ENCODE measurements around the gene OR52N4.
"Not testable (repeated sequence)": the region's sequence is repeated elsewhere in the genome, so short reads cannot be mapped to it uniquely, and the experiment has no call there.

The OR52N4 gene

DNA sequence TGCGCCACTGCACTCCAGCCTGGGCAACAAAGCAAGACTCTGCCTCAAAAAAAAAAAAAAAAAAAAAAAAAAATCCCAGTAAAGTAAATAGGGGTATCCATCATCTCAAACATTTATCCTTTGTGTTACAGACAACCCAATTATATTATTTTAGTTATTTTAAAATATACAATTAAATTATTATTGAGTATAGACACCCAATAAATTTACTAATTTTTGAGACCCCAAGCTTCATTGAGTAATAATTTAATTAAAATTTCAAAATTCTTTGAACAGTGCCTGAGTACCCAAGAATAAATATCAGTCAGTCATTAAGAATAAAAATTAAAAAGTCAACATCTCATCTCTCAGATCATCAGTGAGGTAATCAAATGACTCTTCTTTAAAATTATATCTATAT, at the start of gene OR52N4:
OR52N4 (plus strand) TSS at position 301 of the 400 bp plus-strand sequence. CDS start 498 bp downstream, outside the sequence.
- DNase-seq, result no peak

GRCh38 chr11:5705688-5706087, 48.4 kb upstream of the OR52N4 start:
- DNase-seq, result no peak

DNA sequence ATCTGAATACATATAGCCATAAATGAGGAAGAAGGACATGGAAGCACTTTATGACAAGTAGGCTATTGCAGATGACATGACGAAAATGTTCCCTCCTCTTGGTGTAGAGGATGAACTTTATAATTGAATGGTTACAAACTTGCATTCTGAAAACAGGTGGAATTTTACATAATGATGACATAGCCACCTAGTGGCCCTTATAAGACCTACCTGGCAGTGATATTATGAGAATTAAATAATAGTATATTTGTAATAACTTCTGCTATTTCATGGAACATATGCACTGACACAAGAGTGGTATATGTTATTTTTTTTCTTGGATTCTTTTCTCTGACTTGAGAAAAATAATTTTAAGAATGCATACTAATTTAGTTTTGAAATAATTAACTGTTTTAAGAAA, 41.5 kb upstream of the OR52N4 start:
- no peak for DNase-seq

- DNase-seq, result no peak
Observed at GRCh38 chr11:5713695-5714094, 40.3 kb upstream of the OR52N4 start.

- not testable (repeated sequence) for DNase-seq
Observed at GRCh38 chr11:5716518-5716917, 37.5 kb upstream of the OR52N4 start.

DNA sequence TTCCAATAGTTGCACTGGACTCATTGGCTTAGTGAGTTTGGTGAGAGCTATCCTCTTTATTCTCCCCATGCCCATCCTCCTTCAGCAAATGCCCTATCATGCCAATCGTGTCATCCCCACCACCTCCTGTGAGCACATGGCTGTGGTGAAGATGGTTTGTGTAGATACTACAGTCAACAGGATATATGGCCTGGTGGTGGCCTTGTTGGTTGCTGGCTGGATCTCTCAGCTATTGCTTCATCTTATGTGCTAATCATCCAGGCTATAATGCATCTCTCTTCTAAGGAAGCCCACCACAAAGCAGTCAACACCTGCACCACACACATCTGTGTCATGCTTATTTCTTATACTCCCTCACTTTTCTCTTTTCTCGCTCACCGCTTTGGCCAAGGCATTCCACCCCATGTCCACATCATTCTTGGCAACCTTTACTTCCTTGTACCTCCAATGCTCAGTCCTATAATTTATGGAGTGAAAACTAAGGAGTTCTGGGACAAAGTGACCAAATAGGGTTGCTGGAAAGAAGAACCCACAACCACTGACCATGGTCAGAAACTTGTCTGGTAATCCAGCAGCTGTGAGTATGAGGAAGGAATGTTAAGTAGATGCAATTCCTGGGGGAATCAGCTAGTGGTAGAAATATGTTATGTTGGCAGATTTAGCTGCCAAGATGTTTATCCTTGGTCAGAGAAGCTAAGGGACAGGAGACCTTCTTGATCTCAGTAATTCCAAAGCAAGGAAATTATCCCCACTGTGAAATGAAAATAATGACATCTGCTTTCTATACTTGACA, 34.1 kb upstream of the OR52N4 start:
- DNase-seq, result no peak

DNA sequence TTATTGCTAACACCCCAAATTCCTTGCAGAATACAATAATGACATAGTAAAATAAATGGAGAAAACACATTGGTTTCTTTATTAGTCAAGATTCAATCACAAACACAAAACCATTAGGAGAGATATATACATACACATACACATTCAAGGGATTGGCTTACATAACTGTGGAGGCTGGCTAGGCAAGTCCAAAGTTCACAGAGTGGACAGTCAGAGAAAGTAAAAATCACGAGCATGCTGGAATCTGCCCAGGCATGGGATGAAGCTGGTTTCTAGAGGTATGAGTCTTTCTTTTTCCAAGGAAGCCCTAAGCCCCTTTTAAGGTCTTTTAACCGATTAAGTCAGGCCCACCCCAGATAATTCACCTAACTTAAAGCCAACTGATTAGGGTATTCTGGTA, 31.4 kb upstream of the OR52N4 start:
- DNase-seq, result no peak

DNA sequence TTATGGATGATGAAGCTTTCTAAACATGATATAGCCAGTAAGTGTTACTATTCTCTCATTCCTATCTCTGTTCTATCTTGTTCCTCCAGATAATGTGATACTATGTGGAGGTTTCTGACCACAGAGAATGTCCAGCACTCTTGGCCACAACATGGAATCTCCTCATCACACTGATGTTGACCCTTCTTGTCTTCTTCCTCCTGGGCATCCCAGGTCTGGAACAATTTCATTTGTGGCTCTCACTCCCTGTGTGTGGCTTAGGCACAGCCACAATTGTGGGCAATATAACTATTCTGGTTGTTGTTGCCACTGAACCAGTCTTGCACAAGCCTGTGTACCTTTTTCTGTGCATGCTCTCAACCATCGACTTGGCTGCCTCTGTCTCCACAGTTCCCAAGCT, 27.7 kb upstream of the OR52N4 start:
- DNase-seq, result no peak

DNA sequence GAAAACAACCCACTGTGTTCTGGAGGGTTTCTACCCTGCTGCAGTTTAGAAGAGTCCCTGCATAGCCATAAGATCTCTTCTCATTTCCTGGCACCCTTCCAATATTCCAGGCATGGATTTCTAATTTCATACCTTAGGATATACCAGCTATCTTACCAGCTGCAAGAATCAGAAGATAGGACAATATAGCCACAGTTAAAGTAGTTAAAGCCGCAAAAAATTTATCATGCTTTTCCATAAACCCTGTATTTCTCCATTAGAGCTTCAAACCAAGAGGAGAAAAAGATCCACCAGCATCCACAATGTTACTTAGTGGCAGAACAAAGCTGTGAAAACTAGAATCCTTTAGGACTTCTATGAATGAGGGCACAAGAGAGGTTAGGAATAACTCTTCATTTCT, 26.4 kb upstream of the OR52N4 start:
- no peak for DNase-seq

DNA sequence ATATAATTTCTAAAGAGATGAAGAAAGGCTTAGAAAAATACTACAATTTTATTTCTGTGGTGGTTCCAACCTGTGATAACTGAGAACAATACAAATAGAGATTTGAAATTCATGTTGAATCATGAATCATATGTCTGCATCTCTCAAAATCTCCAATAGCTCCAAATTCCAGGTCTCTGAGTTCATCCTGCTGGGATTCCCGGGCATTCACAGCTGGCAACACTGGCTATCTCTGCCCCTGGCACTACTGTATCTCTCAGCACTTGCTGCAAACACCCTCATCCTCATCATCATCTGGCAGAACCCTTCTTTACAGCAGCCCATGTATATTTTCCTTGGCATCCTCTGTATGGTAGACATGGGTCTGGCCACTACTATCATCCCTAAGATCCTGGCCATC, 17.6 kb upstream of the OR52N4 start, which contains the start of gene OR56B1:
OR56B1 (plus strand) TSS at position 53 of the 400 bp plus-strand sequence; CDS start at position 122, 69 bp downstream.
- no peak for DNase-seq

DNA sequence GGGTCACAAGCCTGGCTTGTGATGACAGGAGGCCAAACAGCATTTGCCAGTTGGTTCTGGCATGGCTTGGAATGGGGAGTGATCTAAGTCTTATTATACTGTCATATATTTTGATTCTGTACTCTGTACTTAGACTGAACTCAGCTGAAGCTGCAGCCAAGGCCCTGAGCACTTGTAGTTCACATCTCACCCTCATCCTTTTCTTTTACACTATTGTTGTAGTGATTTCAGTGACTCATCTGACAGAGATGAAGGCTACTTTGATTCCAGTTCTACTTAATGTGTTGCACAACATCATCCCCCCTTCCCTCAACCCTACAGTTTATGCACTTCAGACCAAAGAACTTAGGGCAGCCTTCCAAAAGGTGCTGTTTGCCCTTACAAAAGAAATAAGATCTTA, 17.0 kb upstream of the OR52N4 start:
- no peak for DNase-seq

DNA sequence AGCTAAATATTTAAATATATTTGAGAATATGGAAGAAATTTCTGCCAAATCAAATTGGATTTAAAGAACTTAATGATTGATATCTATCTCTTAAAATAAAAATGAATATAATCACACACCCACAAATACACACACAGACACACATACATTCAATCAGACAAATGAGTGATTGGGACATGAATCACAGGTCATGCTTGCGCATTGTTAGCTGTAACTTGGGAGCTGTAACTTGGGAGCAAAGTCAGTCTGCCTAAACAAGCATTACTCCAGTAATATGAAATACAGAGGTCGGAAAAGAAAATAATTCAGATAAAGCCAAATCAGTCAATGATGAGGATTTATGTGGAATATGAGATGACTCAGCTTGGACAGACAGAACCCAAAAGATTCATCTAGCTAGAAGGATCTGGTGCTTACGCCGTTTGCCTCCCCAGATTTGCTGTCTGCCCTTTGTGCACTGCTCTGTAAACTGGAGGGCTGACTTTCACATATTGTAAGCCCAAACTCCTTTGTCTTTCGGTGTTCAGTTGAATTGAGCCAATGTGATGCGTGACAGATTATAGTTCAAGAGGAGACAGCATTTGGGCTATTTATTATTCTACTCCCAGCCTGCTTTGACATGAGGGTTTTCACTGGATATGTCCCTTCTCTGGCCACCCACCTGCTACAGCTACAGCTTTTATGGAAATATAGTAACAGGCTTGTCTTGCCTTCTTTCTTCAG, 16.2 kb upstream of the OR52N4 start:
- no peak for DNase-seq

DNA sequence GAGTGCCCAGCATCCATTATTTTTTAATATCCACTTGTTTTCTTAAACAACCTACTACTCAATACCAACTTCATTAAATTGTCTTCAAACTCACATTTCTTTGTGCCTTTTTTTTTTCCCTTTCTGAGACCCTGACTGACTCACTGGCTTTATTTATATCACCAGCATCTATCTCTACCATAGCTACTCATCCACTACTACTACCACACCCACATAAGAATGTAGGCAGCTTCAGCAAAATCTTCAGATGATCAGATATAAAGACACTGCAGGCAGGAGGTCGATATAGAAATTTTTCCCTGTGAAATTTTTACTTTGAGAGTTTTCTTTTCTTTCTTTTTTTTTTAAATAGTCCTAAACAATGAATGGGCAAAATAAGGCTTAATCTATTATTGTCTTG, 15.6 kb upstream of the OR52N4 start:
- no peak for DNase-seq

DNA sequence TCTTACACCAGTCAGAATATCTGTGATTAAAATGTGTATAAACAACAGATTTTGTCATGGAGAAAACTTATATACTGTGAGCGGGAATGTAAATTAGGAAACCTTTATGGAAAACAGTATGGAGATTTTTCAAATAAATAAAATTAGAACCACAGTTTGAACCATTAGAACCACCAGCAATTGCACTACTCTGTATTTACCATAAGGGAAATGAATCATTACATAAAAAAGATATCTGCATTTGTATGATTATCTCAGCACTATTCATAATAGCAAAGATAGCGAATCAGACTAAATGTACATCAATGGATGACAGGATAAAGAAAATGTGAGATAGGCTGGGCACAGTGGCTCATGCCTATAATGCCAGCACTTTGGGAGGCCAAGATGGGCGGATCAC, 7.4 kb upstream of the OR52N4 start:
- DNase-seq, result no peak

- DNase-seq, result no peak
Observed at GRCh38 chr11:5749836-5750235, 4.2 kb upstream of the OR52N4 start.

GRCh38 chr11:5767056-5767455, 13.0 kb downstream of the OR52N4 start:
- DNase-seq, result no peak

GRCh38 chr11:5783255-5783654, 29.2 kb downstream of the OR52N4 start, which contains the start of gene OR52N5:
OR52N5 (minus strand) TSS chr11:5783355; CDS start chr11:5778634, 4,721 bp downstream.
- no peak for DNase-seq

DNA sequence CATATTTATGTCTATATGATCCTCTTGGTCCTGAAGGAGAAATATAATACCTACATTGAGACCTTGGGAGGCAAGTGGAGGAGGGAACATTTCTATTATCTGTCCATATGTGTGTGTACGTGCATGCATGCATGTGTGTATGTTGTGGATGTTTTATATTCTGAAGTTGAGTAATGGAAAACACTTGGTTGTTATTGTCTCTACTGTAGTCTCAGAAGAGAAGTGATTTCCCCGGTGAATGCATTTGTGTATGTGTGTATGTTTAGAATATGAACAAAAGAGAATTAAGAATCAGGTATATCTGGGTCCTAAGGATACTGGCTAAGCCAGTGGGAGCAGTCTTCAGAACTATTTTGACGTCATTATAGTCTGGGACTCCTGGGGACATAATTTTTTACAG, 37.1 kb downstream of the OR52N4 start, which contains the start of gene OR52N1:
OR52N1 (minus strand) TSS at position 101 of the 400 bp plus-strand sequence. CDS start 2,449 bp downstream, outside the sequence.
- DNase-seq, result no peak

DNA sequence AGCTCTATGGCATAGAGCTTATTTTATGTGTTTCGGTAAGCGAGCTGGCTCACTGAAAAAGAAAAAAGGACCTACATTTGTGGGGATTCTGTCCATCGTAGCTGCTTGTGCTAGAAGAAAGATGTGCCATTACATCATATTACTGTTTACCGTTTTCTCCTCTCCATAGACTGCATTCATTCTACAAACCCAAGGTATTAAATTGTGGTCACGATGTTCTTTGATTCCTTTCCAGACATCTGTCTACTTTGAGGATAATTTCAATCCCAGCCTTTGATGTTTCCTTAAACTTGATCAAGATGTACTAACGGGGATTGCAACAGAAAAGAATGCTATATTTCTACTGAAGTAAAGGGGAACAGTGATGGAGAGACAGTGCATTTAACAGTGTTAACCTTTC, 42.5 kb downstream of the OR52N4 start:
- DNase-seq, result no peak

- no peak for DNase-seq
Observed at GRCh38 chr11:5803982-5804381, 49.9 kb downstream of the OR52N4 start.
